Head of caudate nucleus (tissue), 42 donors: ENCODE data around the gene SLC25A4.
"Not testable (repeated sequence)": the region's sequence is repeated elsewhere in the genome, so short reads cannot be mapped to it uniquely, and the experiment has no call there.

Experiments
- DNase-seq, 42 donors: peaks; one replicate each; pipeline versions ENCODE4 v3.0.0 to v3.0.0-alpha.2; 2020 to 2021; ENCODE audit warnings: mixed read lengths in 7 of 42
- intact Hi-C: fragments of 100-400 bp; cut with DNase I; formaldehyde crosslinking; loops from one replicate; pipeline ENCODE4 v1.15.0; 2022

SLC25A4 gene

GRCh38 chr4:185118876-185119275, 24.2 kb upstream of the SLC25A4 start:
- DNase-seq = peak in 1 of 42 donors; percentile 21
- intact Hi-C loops = no loop called here

DNA sequence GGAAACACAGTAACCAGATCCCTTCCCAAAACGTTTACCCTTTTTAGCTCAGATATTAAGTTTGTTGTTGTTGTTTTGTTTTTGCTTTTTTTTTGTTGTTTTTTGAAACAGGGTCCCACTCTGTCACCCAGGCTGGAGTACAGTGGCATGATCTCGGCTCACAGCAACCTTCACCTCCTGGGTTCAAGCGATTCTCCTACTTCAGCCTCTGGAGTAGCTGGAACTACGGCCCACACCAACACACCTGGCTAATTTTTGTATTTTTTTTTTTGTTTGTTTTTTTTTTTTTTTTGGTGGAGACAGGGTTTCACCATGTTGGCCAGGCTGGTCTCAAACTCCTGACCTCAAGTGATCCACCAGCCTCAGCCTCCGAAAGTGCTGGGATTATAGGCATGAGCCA, 23.6 kb upstream of the SLC25A4 start:
- intact Hi-C loops = not testable (repeated sequence)
- DNase-seq = peak in 1 of 42 donors; percentile 5

GRCh38 chr4:185119927-185120630, 23.0 kb upstream of the SLC25A4 start:
- intact Hi-C loops = no loop called here
- DNase-seq = peak in 2 of 42 donors; percentile 16 to 25

DNA sequence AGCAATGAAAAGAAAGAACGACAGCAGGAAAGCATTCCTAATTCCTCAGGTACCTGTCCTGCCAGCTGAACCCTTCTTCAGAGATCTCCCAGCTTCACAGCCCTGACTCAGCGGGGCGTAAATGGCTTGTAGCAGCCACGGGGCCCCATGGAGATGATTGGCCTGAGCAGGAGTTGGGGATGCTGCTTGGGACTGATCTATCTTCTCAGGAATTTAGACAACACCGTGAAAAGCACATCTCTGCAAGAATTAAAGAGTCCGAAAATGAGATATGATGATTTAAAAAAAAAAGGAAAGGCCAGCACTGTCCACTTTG, 22.5 kb upstream of the SLC25A4 start:
- intact Hi-C loops = no loop called here
- peak in 2 of 42 donors; percentile 33 to 37 for DNase-seq

GRCh38 chr4:185122681-185123345, 20.3 kb upstream of the SLC25A4 start:
- DNase-seq = peak in 1 of 42 donors; percentile 0
- intact Hi-C loops = no loop called here

DNA sequence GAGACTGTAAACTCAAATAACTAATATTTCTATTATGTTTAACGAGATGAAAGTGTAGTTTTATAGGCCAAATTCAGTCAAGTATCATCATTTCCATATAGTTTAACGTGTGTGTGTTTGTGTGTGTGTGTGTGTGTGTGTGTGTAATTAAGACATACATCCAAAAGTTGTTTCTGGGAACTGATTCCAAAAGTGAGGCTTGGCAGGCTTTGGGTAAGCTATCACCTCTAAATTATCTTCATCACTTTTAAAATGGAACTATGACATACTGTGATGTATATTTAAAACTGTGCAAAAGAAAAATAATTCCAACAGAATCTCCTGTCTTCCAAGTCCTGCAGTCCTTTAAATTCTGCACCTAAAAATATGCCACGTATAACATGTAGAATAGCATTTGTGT, 19.1 kb upstream of the SLC25A4 start:
- intact Hi-C loops = no loop called here
- peak in 1 of 42 donors; percentile 3 for DNase-seq

GRCh38 chr4:185127021-185127925, 15.8 kb upstream of the SLC25A4 start:
- peak in 9 of 42 donors; percentile 5 to 51 (median 24) for DNase-seq
- intact Hi-C loops = no loop called here

- intact Hi-C loops = no loop called here
- peak in 34 of 42 donors; percentile 14 to 67 (median 38) for DNase-seq
Measured at GRCh38 chr4:185128272-185129119, 14.6 kb upstream of the SLC25A4 start.

- peak in 4 of 42 donors; percentile 14 to 54 (median 44) for DNase-seq
- intact Hi-C loops = no loop called here
Measured at GRCh38 chr4:185134307-185134869, 8.7 kb upstream of the SLC25A4 start.

GRCh38 chr4:185137233-185137925, 5.7 kb upstream of the SLC25A4 start:
- peak in 1 of 42 donors; percentile 28 for DNase-seq
- intact Hi-C loops = no loop called here

DNA sequence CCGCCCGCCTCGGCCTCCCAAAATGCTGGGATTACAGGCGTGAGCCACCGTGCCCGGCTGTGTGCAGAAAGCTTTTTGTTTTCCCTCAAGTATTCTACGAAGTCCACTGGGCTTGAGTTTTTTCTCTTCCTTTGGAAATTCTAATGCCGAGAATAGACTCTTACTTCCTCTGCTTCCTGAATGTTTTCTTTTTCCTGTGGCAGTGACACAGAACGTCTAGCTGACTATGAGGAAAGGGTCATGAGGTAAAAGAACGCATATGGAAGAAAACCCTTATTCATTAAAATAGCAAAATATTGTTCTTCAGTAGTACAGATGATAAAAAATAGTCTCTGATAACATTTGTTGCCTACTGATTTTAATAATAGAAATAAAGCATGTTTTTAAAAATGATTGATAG, 4.9 kb upstream of the SLC25A4 start:
- intact Hi-C loops = no loop called here
- no peak for DNase-seq

GRCh38 chr4:185139736-185140135, 3.3 kb upstream of the SLC25A4 start:
- intact Hi-C loops = loop anchor here (5.0 kb wide), 1 partner anchor 43 kb away; no protein-coding TSS in a partner anchor
- DNase-seq = peak in 1 of 42 donors; percentile 28

DNA sequence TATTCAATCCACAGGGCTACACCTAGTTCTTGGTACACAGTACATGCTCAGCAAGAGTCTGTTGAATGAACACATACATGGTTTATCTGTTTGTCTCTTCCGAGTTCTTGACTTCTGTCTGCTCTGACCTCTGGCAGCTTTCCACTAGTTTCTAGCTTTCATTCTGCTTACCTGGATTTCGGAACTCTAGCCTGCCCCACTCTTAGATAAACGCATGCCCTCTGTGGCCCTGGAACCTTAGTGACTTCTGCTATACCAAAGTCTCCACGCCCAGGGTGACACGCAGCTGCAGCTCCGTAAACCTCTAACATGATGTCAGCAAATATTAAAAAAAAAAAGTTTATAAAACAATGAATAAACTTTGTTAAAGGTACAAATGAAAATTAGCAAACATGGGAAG, 1.3 kb upstream of the SLC25A4 start:
- intact Hi-C loops = loop anchor here (5.0 kb wide), 1 partner anchor 41 kb away; no protein-coding TSS in a partner anchor
- peak in 1 of 42 donors; percentile 38 for DNase-seq

GRCh38 chr4:185142564-185142911, 528 bp upstream of the SLC25A4 start:
- DNase-seq = peak in 2 of 42 donors; percentile 32 to 59
- intact Hi-C loops = loop anchor here (5.0 kb wide), 1 partner anchor 40 kb away; no protein-coding TSS in a partner anchor

- intact Hi-C loops = loop anchor here (5.0 kb wide), 1 partner anchor 39 kb away; no protein-coding TSS in a partner anchor
- DNase-seq = peak; percentile 30 to 82 (median 62)
Measured at GRCh38 chr4:185143601-185143969, 519 bp downstream of the SLC25A4 start.

- intact Hi-C loops = loop anchor here (5.0 kb wide), 1 partner anchor 38 kb away; no protein-coding TSS in a partner anchor
- peak in 10 of 42 donors; percentile 16 to 54 (median 40) for DNase-seq
Measured at GRCh38 chr4:185144601-185145240, 1.7 kb downstream of the SLC25A4 start.

DNA sequence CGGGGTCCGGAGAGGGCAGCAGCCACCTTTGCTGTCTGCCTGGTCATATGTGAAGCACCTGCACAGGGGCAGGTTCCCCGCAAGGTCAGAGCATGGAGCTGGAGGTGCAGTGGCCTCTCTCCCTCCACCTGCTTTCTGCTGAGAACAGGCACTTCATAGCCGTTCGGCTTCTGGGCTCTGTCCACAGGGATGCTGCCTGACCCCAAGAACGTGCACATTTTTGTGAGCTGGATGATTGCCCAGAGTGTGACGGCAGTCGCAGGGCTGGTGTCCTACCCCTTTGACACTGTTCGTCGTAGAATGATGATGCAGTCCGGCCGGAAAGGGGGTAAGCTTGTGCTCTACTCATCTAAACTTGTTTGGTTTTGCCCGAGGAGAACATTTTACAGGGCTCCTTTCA, 2.5 kb downstream of the SLC25A4 start:
- intact Hi-C loops = no loop called here
- peak in 6 of 42 donors; percentile 14 to 64 (median 22) for DNase-seq
